Erythroblast (primary cell): ENCODE measurements around the gene C3orf70.
A peak's percentile ranks its signal among the peaks of the same experiment; 100 is the strongest.

ENCODE experiments used
- DNase-seq, 2 experiments: peaks; one replicate each; lab custom pipeline; 2025; lab: John Stamatoyannopoulos, UW
- GATA1 ChIP-seq: IDR thresholded peaks from 2 replicates; pipeline ENCODE4 v1.6.1; 2011; ENCODE audit warnings: low read depth, mild to moderate bottlenecking, control low read depth, low read length, moderate library complexity
- POLR2A ChIP-seq: IDR thresholded peaks from 2 replicates; pipeline ENCODE4 v1.6.1; 2011; ENCODE audit warnings: mild to moderate bottlenecking, low read length

Gene C3orf70

GRCh38 chr3:185162634-185163033, 9.8 kb upstream of the C3orf70 start:
- TF ChIP-seq GATA1 (no peak), POLR2A (no peak)
- no peak for DNase-seq

GRCh38 chr3:185161761-185162160, 8.9 kb upstream of the C3orf70 start:
- DNase-seq, result no peak
- TF ChIP-seq GATA1, result no peak
- TF ChIP-seq POLR2A, result no peak

GRCh38 chr3:185157347-185157746, 4.5 kb upstream of the C3orf70 start:
- DNase-seq, result no peak
- TF ChIP-seq POLR2A, result no peak
- no peak for TF ChIP-seq GATA1

GRCh38 chr3:185155678-185156077, 2.8 kb upstream of the C3orf70 start:
- DNase-seq, result no peak
- TF ChIP-seq GATA1, result no peak
- no peak for TF ChIP-seq POLR2A

GRCh38 chr3:185153861-185154629, 1.2 kb upstream of the C3orf70 start:
- DNase-seq, result no peak
- TF ChIP-seq GATA1 (no peak), POLR2A (no peak)

- TF ChIP-seq POLR2A (no peak), GATA1 (no peak)
- DNase-seq, result peak; percentile 36 to 47
Observed at GRCh38 chr3:185153171-185153771, 411 bp upstream of the C3orf70 start.

GRCh38 chr3:185151964-185152409, 873 bp downstream of the C3orf70 start:
- DNase-seq, result no peak
- TF ChIP-seq GATA1, result no peak
- no peak for TF ChIP-seq POLR2A

- DNase-seq, result no peak
Observed at GRCh38 chr3:185151101-185151963, 1.5 kb downstream of the C3orf70 start.

GRCh38 chr3:185150561-185150960, 2.3 kb downstream of the C3orf70 start:
- DNase-seq, result no peak
- TF ChIP-seq POLR2A (no peak), GATA1 (no peak)

More at GRCh38 chr3:185151101-185151963, 1.5 kb downstream of the C3orf70 start:
- TF ChIP-seq GATA1, result no peak
- TF ChIP-seq POLR2A, result no peak

GRCh38 chr3:185149591-185149990, 3.3 kb downstream of the C3orf70 start:
- TF ChIP-seq GATA1 (no peak), POLR2A (no peak)
- DNase-seq, result no peak

GRCh38 chr3:185145511-185145910, 7.3 kb downstream of the C3orf70 start:
- no peak for DNase-seq
- no peak for TF ChIP-seq POLR2A
- TF ChIP-seq GATA1, result no peak

GRCh38 chr3:185144784-185145183, 8.1 kb downstream of the C3orf70 start:
- no peak for DNase-seq
- TF ChIP-seq POLR2A, result no peak
- TF ChIP-seq GATA1, result no peak

GRCh38 chr3:185137821-185138220, 15.0 kb downstream of the C3orf70 start:
- DNase-seq, result no peak
- TF ChIP-seq GATA1 (no peak), POLR2A (no peak)

- DNase-seq, result no peak
- TF ChIP-seq POLR2A (no peak), GATA1 (no peak)
Observed at GRCh38 chr3:185134509-185134908, 18.4 kb downstream of the C3orf70 start.
